ENCODE measurements around the gene ZDHHC16.
A peak's percentile ranks its signal among the peaks of the same experiment; 100 is the strongest.

ZDHHC16 gene

DNA sequence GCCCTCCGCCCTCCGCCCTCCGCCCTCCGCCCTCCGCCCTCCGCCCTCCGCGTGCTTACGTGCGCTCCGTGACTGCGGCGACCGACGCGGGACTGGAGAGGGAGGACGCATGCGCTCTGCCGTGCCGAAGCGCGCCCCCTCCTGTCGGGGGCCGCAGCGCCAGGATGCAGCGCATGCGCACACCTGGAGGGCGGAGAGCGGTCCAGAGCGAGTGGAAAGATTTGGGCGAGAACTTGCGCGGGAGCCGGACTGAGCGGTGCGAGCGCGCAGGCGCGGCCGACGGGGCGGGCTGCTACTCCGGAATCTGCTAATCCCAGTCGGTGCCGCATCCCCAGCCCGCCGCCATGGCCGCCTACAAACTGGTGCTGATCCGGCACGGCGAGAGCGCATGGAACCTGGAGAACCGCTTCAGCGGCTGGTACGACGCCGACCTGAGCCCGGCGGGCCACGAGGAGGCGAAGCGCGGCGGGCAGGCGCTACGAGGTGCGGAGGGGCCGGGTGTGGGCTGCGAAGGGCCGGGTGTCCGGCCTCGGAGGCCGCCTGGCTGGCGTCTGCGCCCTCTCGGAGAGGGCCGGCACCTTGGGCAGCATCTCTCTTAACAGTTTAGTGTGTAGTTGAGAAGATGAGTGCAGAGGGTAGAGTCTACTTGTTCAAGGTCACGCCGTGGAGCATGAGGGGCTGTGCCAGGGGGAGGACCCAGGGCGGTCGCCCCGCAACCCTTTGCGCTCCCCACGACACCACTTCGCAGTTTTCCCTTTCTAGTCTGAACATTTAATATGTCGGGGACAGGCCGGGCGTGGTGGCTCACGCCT, 19.8 kb upstream of the ZDHHC16 start, which contains the start of gene PGAM1:
PGAM1 (plus strand) TSS at position 228 of the 812 bp plus-strand sequence; CDS start at position 345, 117 bp downstream.
- DNase-seq (ENCODE audit: low read depth) = peak; percentile 99
- TF ChIP-seq, protein P1, sequence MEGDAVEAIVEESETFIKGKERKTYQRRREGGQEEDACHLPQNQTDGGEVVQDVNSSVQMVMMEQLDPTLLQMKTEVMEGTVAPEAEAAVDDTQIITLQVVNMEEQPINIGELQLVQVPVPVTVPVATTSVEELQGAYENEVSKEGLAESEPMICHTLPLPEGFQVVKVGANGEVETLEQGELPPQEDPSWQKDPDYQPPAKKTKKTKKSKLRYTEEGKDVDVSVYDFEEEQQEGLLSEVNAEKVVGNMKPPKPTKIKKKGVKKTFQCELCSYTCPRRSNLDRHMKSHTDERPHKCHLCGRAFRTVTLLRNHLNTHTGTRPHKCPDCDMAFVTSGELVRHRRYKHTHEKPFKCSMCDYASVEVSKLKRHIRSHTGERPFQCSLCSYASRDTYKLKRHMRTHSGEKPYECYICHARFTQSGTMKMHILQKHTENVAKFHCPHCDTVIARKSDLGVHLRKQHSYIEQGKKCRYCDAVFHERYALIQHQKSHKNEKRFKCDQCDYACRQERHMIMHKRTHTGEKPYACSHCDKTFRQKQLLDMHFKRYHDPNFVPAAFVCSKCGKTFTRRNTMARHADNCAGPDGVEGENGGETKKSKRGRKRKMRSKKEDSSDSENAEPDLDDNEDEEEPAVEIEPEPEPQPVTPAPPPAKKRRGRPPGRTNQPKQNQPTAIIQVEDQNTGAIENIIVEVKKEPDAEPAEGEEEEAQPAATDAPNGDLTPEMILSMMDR (IDR thresholded peaks at IDR 0.05; ENCODE audit: insufficient read depth, low read depth, low read length, missing control alignments) = peak; percentile 91

DNA sequence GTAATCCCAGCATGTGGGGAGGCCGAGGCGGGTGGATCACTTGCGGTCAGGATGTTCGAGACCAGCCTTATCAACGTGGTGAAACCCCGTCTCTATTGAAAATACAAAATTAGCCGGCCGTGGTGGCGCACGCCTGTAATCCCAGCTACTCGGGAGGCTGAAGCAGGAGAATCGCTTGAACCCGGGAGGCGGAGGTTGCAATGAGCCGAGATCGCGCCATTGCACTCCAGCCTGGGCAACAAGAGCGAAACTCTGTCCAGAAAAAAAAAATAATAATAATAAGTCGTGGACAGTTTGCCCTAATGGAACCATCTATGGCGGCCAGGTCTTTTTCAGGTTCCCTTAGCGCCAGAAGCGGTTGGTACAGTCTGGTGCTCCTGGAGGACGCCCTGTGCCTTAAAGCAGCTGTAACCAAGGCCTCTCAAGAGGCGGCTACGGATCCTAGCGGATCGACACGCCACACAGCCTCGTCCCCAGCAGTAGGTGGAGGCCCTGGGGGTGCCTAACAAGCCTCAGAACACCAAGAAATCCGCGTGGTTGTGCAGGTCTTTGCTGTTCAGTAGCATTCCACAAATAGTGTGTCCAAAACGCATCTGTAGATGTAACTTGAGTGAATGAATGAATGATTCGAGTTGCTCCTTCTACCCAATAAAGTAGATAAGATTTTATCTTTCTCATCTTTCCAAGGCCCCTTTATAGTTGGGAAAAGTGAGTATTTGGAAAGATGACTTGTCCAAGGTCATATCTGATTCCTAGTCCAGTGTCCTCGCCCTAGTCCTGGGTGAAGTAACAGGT, 19.0 kb upstream of the ZDHHC16 start:
- H3K4me3 ChIP-seq (ENCODE audit: low read depth, low read length) = peak overlapping the region; percentile 99
- peak; percentile 53 for DNase-seq (ENCODE audit: low read depth)
- TF ChIP-seq, protein P1 (IDR thresholded peaks at IDR 0.05; ENCODE audit: insufficient read depth, low read depth, low read length, missing control alignments) = no peak

More for the DNA sequence above, 19.8 kb upstream of the ZDHHC16 start, which contains the start of gene PGAM1:
- H3K4me3 ChIP-seq (ENCODE audit: low read depth, low read length) = peak within 1 kb of the TSS; percentile 99

DNA sequence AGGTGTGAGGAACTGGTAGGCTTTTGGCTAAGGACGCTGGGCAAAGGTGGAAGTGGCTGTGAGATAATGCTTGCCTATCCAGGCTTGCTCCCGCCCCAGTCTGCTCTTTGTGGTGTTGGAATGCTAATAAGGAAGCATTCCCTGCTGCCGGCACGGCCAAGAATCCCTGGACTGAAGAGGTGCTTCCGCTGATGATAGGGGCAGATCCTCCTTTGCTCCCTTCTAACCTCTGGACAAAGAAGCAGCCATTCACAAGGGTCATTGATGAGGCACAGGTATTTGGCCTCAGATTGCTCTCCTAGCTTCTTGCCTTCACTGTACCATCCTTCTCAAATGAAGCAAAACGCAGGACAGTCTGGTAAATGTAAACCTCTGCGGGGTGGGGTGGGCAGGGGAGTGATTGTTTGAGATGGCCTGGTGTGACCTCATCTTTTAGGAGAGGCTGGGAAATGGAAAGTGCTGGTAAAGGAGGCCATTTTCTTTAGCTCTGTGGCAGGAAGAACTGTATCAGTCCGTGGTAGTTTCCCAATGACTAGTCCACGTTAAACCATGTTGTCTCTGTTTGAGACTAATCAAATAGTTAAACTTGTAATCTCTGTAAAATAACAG, 18.3 kb upstream of the ZDHHC16 start:
- TF ChIP-seq, protein P1 (IDR thresholded peaks at IDR 0.05; ENCODE audit: insufficient read depth, low read depth, low read length, missing control alignments) = no peak
- peak; percentile 66 for DNase-seq (ENCODE audit: low read depth)
- H3K4me3 ChIP-seq (ENCODE audit: low read depth, low read length) = peak overlapping the region; percentile 99

DNA sequence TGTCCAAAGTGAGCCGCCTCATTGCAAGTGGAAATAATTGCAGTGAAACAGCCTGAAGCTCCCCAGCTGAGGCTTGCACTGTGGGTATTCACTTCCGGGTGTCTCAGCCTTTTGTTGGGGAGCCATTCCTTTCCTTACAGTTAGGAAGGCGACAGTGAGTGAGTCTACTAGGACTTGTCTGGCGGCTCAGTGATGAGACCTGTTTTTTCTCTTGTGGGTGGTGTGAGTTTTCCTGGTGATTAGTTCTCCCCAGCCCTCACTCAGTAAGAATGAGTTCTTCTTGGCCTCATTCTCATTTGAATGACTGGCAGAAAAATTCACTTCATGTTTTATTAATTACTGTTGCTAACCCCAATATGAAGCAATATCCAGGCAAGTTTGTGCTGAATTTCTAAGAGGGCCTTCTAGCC, 17.4 kb upstream of the ZDHHC16 start:
- peak; percentile 55 for DNase-seq (ENCODE audit: low read depth)
- TF ChIP-seq, protein P1 (IDR thresholded peaks at IDR 0.05; ENCODE audit: insufficient read depth, low read depth, low read length, missing control alignments) = no peak
- H3K4me3 ChIP-seq (ENCODE audit: low read depth, low read length) = peak overlapping the region; percentile 99

DNA sequence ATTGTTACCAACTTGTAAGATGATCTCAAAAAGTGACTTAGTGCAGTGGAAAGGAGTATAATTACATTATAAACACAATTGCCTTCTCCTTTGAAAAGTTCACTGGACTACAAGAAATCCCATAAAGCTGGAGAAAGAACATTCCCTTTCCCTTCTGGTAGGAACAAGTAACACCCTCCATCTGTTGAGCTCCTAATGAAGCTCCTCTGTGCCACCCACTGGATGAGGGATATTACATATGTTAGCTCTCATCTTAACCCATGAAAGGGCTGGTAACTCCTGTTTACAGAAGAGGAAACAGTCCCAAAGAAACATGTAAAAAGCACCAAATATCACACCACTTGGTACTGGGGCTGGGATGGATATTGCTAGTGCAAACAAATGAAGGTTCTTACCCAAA, 11.9 kb upstream of the ZDHHC16 start:
- TF ChIP-seq, protein P1 (IDR thresholded peaks at IDR 0.05; ENCODE audit: insufficient read depth, low read depth, low read length, missing control alignments) = no peak

DNA sequence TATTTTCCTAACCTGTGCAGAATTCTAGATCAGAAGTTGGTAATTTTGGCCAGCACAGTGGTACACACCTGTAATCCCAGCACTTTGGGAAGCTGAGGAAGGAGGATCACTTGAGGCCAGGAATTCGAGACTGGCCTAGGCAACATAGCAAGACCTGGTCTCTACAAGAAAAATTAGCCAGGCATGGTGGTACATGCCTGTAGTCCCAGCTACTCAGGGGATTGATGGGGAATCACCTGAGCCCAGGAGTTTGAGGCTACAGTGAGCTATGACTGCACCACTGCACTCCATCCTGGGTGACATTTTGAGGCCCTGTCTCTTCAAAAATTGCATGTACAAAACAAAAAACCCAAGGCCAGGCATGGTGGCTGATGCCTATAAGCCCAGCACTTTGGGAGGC, 11.4 kb upstream of the ZDHHC16 start:
- TF ChIP-seq, protein P1 (IDR thresholded peaks at IDR 0.05; ENCODE audit: insufficient read depth, low read depth, low read length, missing control alignments) = no peak
- H3K4me3 ChIP-seq (ENCODE audit: low read depth, low read length) = no peak overlapping the region
- no peak for DNase-seq (ENCODE audit: low read depth)

More for the DNA sequence above, 11.9 kb upstream of the ZDHHC16 start:
- H3K4me3 ChIP-seq (ENCODE audit: low read depth, low read length) = no peak overlapping the region
- DNase-seq (ENCODE audit: low read depth) = no peak
